Glomerular visceral epithelial cell (primary cell): ENCODE results near the gene C12orf75.
"Not testable (repeated sequence)": the region's sequence is repeated elsewhere in the genome, so short reads cannot be mapped to it uniquely, and the experiment has no call there.

ENCODE experiments used
- DNase-seq: peaks from one replicate; pipeline ENCODE4 v3.0.0-alpha.2; 2016; ENCODE audit errors: extremely low spot score

C12orf75 gene

GRCh38 chr12:105336411-105336810, 5.9 kb downstream of the C12orf75 start:
- DNase-seq: no peak

- DNase-seq: no peak
Measured at GRCh38 chr12:105337391-105337790, 6.9 kb downstream of the C12orf75 start.

DNA sequence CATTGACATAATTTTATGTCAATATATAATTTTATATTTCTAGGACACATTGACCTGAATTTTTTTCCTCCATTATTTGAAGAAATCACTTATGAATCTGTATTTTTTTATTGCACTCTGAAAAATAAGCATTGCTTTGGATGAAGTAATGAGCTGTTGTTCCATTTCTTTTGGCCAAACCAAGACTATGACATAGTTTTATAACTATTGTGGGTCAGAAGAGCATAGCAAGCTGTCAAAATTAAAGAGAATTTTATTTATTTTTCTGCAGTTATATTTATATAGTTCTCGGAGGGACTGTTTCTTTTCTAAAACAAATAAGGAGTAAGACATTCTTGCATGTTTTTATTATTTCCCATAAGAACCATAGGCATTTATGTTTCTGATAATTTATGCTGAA, 8.5 kb downstream of the C12orf75 start:
- no peak for DNase-seq

DNA sequence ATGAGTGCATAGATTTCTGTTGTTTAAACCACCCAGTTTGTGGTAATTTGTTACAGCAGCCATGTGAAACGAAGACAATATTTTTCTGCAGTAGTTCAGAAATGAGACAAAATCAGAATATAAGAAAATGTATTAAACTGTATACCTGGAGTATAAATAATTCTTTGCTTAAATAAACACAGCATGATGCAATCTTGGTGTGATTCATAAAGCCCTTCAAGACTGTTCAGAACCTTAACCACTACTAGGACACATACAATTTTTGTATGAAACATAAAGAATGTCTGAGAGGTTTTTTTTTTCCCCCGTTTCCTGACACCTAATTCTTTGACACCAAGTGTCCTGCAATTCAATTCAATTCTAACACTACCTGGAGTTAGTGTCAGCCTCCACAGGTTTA, 10.5 kb downstream of the C12orf75 start:
- DNase-seq: no peak

DNA sequence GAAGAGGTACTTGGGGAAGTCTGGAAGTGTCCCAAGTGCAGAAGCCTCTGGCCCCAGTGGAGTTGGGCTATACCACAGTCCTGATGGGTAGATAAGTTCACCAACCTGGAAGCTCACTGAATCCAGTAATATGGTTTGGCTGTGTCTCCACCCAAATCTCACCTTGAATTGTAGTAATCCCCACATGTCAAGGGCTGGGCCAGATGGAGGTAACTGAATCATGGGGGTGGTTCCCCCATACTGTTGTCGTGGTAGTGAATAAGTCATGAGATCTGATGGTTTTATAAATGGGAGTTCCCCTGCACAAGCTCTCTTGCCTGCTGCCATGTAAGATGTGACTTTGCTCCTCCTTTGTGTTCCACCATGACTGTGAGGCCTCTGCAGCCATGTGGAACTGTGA, 11.1 kb downstream of the C12orf75 start:
- DNase-seq: not testable (repeated sequence)

- DNase-seq: no peak
Measured at GRCh38 chr12:105342464-105342863, 12.0 kb downstream of the C12orf75 start.

DNA sequence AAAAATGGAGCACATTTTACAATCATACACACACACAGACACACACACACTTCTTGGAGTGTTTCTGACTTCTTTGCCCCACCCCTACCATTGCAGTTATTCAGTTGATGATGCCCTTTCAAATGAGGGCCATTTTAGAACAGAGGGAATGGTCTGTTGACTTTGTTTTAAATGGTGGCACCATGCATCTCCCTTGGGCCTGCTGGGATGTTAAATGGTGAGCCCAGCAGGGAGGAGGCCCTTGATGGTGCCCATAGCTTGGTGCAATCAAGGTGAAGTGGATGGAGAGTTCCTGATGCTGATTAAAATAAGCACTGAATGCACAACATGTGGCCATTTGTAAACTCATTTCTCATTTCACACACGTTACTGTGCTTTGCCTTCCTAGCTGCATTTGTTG, 13.3 kb downstream of the C12orf75 start:
- DNase-seq: no peak

DNA sequence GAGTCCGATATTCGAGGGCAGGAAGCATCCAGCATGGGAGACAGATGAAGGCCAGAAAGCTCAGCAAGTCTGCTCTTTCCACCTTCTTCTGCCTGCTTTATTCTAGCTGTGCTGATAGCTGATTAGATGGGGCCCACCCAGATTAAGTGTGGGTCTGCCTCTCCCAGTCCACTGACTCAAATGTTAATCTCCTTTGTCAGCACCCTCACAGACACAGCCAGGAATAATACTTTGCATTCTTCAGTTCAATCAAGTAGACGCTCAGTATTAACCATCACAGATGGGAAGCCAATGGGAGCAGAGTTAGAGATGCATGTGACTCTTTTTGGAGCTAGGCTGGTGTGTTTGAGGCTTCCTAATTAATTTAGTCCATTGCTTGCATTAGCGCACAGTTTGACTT, 17.0 kb downstream of the C12orf75 start:
- no peak for DNase-seq

GRCh38 chr12:105348142-105348541, 17.7 kb downstream of the C12orf75 start:
- DNase-seq: no peak

DNA sequence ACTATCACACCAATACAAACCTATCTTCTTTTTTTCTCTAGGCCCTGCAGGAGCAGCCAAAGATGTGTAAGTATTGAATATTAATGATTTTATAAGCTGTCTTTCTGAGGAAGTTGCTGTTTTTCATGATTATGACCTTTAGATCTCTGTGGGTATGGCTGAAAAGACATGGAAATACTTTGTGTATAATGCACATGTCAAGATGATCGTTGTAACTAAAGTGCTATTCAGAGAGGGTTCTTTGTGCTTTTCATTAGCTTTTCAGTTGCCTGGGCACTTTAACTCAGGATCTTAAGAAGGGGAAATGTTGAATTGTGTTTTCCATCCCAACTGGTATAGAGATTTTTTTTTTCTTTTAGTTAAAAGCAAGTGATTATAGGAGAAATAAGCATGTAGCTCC, 18.1 kb downstream of the C12orf75 start:
- no peak for DNase-seq

- no peak for DNase-seq
Measured at GRCh38 chr12:105349138-105349537, 18.6 kb downstream of the C12orf75 start.

GRCh38 chr12:105351523-105351922, 21.0 kb downstream of the C12orf75 start:
- DNase-seq: no peak

DNA sequence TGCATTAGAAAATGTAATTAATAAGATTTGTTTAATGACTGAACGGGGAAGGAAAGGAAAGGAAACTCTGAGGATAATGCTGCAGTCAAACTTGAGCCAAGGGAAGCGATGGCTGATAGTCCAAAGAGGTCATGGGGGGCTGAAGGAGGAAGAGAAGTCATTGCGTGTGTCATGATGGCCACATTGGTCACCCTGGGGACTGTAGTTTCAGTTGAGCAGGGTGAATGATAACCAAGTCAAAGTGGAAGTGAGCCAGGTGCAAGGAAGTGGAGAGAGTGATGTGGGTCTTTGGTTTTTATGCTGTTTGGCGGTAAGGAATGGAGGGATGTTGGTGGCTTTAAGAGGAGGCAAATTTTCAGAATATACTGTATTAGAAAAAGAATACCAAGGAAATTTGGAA, 21.6 kb downstream of the C12orf75 start:
- no peak for DNase-seq

DNA sequence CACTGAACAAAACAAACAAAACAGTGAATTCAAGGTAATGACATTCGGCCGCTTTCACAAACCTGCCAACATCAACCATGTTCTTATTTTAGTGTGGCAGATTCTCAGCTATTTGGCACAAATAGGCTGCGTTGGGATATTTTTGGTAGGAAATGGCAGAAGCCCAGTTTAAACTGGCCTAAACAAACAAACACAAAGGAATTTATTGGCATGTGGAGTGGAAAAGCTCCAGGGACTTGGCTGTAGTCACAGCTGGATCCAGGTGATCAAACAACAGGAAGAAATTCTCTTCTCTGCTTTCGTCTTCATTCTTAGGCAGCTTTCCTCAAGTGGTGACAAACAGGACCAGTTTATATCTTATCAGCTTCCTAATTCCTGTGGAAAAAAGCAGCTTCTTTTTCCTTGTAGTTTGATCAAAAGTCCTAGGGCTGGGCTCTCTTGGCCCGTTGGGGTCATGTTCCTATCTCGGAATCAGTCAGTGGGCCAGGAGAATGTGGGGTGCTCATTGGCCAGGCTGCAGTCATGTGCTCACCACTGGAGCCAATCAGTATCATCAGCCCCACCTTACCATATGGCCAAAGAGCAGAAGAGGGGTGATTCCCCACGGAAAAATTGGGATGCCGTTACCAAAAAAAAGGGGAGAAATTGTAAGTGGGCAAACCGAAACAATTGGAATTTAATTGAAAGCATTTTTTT, 22.6 kb downstream of the C12orf75 start:
- DNase-seq: no peak

GRCh38 chr12:105355752-105356151, 25.3 kb downstream of the C12orf75 start:
- peak; percentile 13 for DNase-seq

- DNase-seq: no peak
Measured at GRCh38 chr12:105357162-105357691, 26.7 kb downstream of the C12orf75 start.

GRCh38 chr12:105358789-105359188, 28.3 kb downstream of the C12orf75 start:
- no peak for DNase-seq

DNA sequence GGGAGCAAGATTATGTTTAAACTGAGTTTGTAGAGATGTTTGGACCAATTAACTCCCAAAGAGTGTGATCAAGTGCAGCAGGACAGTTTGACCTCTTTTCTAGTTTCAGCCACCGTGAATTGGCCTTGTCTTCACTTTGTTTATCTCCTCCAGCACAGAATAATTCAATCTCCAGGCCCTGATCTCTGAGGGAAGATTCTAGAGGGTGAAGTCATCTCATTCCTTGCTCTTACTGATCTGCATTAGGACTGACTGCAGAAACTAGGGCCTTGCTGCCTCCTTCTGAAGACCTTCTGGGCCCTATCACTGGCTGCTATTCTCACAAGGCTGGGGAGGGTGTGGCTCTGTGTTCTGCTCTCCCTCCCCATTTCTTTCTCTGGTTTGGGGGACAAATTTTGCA, 29.4 kb downstream of the C12orf75 start:
- no peak for DNase-seq

GRCh38 chr12:105363890-105364289, 33.4 kb downstream of the C12orf75 start:
- no peak for DNase-seq

DNA sequence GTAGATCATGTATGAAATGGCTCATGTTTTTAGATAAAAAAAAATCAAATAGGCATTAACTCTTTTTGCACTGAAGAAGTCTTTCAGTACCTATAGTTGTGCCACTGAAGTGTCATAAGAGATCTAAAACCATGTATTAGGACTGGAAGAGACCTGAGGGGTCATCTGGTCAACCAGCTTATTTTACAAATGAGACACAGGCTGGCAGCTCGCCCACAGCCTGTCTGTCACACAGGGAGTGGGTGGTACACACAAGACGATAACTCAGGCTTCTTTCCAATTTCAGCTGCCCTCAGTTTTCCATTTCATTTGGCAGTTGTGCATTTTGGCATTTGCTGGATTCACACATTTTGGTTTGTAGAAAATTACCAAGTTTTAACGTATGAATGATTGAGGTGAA, 34.7 kb downstream of the C12orf75 start:
- DNase-seq: no peak

DNA sequence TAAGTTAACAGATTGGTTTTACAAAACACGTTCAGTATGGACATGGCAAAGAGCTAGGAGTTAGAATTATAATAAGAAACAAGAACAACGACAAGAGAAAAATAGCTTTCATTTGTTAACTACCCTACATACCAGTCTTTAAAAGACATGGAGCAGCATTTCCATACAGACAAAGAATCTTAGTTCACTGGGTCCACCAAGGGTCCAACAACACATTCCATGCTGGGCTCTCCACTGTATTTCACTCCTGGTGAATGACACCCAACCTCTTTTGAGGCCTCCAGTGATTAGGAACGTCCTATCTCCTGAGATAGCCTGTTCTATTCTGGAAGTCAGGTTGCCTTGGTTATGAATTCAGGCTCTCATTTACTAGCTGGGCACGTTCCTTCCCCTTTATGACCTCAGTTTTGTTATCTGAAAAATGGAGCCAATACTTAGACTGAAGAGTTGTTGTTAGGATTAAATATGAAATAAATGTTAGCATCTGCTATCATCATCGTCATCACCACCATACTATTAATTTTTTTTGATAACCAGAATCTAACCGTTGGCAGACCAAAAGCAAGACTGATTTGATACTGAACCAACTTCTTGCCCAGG, 37.7 kb downstream of the C12orf75 start:
- DNase-seq: no peak

- peak; percentile 53 for DNase-seq
Measured at GRCh38 chr12:105369014-105369413, 38.5 kb downstream of the C12orf75 start.

GRCh38 chr12:105374303-105374702, 43.8 kb downstream of the C12orf75 start:
- no peak for DNase-seq

DNA sequence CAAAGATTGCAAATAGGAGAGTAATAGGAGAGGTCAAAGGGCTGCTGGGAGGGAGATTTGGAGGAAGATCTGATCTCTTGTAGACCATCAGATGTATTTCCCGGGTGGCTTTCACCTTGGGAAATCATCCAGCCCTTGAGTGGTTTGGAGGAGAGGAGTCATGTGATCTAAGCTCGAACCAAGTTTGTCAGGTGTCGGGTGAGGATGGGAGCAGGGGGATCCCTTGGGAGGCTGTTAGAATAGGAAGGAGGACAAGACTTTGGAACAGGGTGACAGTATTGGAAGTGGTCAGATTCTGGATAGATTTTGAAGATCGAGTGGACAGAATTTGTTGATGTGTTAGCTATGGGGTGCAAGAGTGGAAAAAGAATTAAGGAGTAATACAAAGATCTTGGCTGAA, 46.6 kb downstream of the C12orf75 start:
- DNase-seq: no peak
